NCI-H748 treated with DMSO at 0.1 percent for 48 hours (cell line): ENCODE results near the gene UQCC3.
"Not testable (repeated sequence)": the region's sequence is repeated elsewhere in the genome, so short reads cannot be mapped to it uniquely, and the experiment has no call there.

ENCODE experiments used
- DNase-seq: peaks from one replicate; lab custom pipeline; 2025; lab: John Stamatoyannopoulos, UW

UQCC3 gene

DNA sequence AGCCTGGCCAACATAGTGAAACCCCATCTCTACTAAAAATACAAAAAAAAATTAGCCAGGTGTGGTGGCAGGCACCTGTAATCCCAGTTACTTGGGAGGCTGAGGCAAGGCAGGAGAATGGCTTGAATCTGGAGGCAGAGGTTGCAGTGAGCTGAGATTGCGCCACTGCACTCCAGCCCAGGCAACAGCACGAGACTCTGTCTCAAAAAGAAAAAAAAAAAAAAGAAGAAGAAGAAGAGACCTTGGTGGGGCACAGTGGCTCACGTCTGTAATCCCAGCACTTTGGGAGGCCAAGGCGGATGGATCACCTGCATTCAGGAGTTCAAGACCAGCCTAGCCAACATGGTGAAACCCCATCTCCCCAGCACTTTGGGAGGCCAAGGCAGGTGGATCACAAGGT lies 32.4 kb downstream of the UQCC3 start:
- DNase-seq = not testable (repeated sequence)

DNA sequence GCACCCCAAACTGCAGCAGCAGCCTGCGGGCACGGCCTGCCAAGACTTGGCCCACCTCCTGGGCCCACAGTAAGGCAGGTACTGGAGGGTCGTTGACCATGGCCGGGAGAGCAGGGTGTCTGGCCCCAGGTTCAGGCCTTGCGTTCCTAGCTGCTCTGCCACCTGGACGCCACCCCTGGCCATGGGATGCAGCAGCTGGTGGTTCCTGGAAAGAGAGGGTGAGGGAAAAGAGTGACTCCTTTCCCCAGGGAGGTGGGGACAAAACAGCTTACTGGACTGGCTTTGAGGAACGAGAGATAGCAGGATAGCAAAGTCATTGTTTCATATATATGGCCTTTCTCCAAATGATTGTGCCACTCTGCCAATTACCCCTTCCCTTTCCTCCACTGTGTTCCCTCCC lies 33.9 kb downstream of the UQCC3 start:
- DNase-seq = no peak

DNA sequence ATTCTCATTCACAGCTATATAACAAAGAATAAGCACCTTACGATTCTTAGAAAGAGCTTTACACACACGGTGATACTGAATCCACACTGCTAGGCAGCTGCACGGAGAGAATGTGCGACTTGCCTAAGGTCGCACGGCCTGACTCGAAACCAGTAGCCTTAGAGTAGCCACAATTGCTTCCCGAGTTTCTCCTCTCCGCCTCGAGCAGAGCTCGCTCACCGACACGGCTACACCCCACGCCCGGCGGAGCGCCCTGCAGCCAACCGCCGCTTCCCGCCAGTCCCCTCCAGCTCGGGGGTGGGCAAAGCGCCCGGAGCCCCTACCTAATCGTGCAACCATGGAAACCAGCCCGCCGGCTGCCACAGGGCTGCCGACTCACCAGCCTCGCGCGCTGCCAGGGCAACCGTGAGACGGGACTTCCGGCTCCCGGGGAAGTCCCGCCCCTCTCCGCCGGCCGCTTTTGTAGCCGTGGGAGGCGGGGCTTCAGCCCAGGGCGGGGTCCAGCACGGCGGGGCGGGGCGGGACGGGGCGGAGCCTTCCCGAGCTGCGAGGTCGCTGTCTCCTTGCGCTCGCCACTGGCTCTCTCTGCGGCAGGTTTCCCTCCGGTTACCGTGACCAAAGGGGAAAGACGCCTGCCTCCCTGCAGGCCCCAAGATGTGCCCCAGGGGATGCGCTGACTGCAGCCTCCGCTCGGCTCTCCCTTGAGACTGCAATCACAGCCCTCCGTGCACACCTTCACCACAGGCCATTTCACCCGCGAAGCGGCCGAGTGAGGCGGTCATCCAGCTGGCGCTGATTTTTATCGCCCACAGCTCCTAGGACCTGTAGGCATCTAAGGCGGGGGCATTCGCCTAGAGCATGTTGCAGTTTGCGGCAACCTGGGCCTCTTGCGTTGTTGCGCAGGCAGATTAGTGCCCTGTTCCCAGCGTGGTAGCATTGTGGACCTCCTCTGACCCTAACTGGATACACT lies 34.7 kb downstream of the UQCC3 start:
- peak; percentile 89 for DNase-seq

DNA sequence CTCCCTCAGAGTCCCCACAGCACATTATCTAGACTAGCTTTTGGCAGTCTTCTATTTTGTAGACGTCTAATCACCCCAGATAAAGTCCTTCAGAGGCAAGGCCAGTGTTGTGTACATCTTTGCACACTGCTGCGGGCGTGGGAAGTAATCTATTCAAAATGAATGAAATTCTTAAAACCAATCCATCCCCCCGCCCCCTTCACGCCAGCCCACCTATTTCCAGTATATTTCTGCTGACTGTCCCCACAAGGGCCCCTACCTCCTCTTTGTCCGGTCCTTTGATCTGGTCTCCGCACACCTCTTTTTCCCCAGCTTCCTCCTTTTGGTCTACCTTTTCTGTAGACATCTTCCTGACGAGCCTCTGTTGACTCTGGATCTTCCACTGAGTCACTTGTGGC lies 35.4 kb downstream of the UQCC3 start:
- no peak for DNase-seq

DNA sequence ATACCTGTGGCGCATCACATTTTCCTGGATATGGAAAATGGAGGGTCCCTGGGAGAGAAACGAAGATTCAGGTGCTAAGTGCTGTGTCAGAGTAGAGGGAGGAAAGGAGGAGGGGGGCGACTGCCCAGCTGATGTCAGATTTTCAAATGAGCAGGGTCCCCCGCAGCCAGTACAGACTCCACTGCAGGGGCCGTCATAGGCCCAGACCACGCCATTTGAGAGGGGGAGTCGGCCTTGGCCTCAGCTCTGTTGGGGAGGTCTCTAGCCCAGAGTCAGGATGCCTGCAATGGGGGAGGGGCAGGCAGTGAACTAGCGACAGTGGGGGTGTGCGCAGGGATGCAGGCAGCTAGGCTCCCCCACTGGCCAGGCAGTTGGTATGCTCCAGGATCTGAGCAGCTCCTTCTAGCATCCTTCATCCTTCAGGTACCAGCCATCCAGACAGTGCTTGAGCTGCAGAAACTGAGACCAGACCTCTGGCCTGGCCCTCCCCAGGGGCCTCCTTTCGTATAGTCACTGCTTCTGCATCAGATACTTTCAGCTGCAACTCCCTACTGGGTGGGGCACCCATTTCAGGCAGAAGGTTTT lies 35.9 kb downstream of the UQCC3 start, which contains the start of the genes BSCL2 and GNG3:
Gene BSCL2 (minus strand): TSS at position 148 of the 585 bp plus-strand sequence. CDS start 229 bp downstream, outside the sequence.
Gene GNG3 (plus strand): TSS at position 400 of the 585 bp plus-strand sequence. CDS start 620 bp downstream, outside the sequence.
- no peak for DNase-seq

DNA sequence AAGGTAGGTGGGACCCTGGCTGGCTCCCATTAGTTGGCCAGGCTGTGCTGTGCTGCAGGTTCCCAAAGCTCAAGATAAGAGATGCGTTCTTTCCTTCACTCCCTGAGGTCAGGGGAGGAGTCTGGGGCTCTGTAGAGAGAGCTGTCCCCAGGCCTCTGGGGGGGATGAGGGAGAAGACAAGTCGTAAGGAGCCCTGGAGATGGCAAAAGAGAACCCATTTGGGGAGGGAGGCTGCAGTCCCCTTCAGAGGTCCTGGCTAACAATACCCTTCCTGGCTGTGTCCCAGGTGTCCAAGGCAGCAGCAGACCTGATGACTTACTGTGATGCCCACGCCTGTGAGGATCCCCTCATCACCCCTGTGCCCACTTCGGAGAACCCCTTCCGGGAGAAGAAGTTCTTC lies 36.9 kb downstream of the UQCC3 start:
- DNase-seq = no peak

DNA sequence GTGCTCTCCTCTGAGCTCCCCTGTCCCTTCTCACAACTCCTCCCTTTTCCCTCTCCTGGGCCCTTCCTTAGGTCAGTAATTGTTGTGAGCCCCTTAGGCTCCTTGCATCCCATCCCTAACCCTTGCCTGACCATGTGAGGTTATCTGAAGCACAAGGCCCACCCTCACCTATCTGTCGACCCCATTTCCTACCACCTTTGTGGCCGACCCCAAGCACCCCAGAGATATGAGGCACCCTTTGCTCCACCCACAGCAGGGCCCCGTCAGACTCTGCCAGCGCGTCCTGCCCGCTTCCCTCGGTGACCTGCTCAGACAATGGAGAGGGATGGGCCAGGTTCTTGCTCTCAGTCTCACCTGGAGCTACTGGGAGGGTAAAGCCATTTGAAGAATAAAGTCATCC lies 37.3 kb downstream of the UQCC3 start:
- peak; percentile 52 for DNase-seq

DNA sequence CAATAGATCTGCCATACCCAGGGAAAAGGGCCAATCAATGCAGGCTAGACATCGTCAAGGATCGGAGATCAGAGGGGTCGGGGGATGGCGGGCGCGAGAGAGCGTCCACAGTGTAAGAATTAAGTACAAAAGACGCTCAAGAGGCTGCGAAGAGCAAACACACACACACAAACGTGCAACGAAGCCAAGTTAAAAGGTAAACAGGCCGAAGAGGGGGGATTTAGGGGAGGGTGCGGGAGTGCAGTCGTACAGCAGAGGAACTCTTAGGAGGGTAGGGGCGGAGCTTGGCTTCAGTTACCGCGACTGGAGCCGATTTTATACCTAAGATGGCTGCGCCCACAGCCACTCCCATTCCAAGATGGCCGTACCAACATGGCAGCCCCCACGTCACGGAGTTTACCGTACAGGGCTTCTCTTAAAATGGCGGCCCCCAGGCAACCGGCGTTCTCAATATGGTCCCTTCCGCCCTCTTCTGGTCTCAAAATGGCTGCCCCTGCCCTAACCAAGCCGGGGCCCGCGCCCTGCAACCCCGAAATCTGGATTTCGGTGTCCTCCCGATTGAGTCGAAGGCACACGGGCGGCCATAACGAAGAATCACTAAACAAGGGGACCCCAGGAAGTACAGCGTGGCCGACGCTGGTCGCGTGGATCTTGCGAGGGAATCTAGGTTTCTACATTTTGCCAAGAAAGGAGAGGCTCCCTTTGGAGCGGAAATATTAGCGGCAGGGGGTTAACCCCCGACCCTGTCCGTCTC lies 38.0 kb downstream of the UQCC3 start:
- peak; percentile 97 for DNase-seq

DNA sequence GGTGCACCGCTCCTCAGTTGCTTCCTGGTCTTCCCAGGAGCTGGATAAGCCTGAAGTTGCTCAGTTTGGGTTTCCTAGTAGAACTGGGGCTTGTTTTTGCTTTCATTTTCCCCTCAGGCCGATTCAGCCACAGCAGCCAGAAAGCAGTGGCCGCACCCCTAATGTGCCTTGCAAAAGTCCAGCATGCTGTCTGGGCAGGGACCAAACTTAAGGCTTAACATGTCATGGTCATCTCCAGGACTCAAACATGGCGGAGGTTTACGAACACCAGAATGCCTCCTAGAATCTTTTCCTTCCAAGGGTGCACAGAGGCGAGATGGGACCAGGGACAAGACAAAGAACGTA lies 38.5 kb downstream of the UQCC3 start:
- no peak for DNase-seq

DNA sequence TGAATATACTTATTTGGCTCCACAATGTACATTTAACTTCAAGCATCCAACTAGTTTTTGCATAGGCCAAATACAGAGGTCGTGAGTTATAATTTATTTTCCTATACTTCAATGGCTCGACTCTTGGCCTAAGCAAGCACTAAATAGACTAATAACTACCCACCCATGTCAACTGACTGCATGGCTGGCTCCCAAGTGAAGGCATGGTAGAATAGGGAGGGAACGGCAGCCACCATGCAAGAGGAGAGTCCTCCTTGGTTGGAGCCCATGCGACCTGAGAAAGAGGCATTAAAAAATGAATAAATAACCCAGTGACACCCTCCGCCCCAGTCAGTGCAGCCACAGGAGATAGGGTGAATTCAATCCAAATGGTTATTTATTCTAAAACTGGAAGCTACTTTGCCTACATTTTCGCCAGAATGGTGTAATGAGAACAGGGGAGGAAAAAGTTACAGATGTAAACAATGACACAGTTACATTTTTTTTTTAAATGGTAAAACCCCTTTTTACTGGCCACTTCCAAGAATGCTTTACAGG lies 40.9 kb downstream of the UQCC3 start:
- DNase-seq = no peak

DNA sequence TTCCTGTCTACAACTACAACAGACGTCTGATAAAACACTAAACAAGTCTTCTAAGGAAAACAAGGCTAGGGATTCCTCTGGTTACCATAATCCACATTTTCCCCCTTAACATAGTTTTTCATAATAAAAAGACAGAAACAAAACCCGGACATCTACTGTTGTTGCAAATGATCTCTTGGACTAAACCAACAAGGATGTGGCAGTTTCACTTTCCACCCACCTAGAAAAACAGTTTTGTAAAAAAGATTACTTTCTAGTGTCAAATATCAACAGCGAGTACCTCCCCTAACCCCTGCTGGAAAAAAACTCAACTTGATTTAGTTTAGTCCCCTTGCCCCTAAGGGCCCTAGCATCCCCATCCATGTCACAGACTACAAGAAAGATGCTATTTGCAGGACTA lies 41.4 kb downstream of the UQCC3 start:
- no peak for DNase-seq

DNA sequence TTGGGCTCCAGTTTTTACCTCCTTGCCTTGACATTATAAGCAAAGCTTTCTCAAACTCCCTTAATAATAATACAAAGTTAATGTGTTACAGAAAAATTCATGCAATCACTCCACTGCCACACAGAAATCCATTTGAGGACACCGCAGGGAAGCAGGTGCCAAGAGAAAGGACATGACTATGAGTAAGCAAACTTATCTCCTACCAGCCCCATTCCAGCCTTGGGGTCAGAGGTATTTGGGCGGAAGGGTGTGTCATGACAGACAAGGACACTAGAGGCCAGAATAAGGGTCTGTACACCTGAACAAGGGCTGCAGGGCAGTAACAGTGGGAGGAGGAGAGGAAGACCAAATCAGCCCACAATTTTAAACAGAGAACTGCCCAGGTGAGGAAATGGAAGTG lies 41.9 kb downstream of the UQCC3 start:
- DNase-seq = no peak

DNA sequence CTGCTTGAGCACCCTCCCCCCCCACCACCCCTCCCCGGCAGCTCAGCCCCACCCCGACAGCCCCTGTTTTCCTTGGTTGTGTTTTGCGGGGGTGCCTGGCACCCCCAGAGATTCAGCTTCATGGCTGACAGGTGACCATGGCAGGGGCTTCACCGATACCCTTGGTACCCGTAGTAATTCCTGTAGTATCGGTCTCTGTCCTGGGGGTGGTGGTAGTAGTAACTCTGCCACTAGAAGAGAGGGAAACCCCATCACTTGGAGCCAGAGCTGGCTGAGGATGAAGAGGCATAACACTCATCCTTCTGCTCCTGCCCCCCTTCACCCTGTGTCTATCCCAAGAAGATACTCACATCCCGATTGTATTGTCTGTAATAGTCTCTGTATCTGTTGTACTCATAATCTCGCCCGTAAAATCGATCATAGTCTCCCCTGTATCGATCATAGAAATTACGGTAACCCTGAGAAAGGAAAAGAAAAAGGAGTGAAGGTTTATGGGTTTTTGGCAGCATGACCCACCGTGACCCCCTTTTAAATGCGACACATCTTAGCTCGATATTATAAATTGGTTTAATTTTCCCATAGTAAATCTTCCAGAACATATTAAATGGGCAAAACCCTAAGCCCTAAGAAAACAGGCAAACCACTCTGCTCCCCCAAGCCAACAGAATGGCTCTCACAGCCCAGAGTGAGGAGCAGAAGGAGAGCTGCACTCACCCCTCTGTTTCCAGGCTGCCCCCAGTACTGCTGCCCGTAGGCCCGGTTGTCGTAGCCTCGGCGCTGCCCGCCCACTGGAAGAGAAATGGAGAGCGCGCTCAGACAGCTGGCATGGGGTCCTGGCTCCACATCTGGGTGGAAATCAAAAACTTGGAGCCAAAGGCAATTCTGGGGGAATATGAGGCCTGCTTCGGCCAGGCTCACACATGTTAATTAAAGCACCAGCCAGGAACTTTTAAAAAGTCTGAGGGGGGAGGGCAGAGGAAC lies 44.0 kb downstream of the UQCC3 start:
- no peak for DNase-seq

DNA sequence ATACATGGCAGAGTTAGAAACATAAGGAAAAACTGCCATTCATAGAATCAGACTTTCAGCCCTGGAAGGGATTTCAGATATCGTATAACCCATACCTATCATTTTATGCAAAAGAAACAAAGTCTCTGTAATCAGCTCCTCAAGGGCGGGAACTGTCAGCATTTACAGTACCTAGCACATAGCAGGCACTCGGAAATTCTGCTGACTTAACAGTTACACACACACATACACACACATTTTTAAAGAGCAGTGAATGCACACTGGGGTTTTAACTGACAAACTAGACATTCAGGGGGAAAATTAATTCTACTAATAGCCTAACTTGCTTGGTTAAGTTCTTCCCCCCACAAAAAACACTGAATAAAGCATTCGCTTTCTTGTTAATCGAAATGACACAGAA lies 44.7 kb downstream of the UQCC3 start:
- no peak for DNase-seq

DNA sequence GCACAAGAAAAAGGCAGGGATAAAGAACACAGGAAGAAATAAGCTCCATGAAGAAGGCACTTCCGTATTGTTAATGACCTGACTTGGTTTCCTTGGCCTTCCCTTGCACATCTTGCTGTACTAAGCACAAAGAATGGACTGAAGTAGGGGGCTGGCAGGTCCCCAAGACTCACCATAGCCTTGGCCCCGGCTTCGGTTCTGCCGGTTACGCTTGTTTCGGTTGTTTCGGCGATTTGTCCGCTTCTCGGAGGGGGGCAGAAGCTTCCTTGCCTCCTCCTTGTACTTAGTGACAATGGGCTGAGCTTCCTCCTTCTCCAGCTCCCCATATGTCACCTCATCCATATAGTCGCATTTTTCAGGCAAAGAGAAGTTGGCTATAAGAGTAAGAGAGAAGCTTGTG lies 45.3 kb downstream of the UQCC3 start:
- no peak for DNase-seq

DNA sequence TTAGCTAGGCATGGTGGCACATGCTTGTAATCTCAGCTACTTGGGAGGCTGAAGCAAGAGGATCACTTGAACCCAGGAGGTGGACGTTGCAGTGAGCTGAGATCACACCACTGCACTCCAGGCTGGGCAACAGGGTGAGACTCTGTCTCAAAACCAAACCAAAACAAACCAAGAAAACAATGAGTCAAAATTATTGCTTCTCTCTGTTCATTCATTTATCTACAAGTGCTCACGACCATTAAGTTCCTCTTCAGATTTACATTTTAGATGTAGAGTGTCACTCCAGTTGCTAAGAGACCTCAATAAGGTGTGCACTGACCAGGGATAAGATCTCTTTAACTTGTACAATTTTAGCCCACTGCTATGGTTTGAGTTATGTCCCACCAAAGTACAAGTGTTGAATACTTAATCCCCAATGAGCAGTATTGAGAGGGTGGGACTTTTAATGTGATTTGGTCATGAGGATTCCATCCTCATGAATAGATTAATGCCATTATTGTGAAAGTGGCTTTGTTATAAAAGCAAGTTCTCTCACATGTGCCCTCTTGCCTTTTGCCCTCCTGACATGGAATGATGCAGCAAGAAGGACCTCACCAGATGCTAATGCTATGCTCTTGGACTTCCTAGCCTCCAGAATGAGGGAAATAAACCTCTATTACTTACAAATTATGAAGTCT lies 48.0 kb downstream of the UQCC3 start:
- no peak for DNase-seq

DNA sequence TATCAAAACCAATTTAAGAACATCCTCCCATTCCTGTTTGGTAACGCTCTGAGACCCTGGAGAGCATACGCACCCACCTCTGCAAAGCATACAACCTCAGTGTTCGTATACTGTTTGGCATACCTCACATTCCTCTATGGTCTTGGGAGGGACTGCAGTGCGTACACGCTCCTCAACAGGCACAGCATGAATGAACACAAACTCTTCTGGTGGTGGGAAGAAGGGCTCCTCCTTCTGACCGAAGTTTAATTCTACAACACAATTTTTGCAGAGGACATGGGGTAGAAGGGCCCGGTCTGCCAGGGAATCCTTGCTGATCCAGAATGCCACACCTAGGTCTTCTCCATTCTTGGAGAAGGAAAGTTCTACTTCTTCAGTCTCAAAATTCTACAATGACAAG lies 50.5 kb downstream of the UQCC3 start:
- no peak for DNase-seq
